Right atrium auricular region (tissue), 2 donors: ENCODE measurements around the gene FBH1. TPM values are rescaled to one million over a fixed set of nuclear protein-coding genes. Genes with fewer than 3 reads are reported as not detected.

Source experiments
- DNase-seq: peaks from one replicate; pipeline ENCODE4 v3.0.0-alpha.2; 2019; ENCODE audit warnings: low spot score
- H3K27ac ChIP-seq, 2 donors: fragments of 200-600 bp; sonication (generic); 1 replicate in 1 of 2; 2 replicates in 1 of 2; pipeline ENCODE4 v1.5.1; 2016 to 2019
- H3K27me3 ChIP-seq, 2 donors: fragments of 200-600 bp; sonication (generic); one replicate each; pipeline versions ENCODE4 v1.5.1 to v1.6.0; 2017 to 2019
- H3K36me3 ChIP-seq: fragments of 200-600 bp; sonication (generic); one replicate; pipeline ENCODE4 v1.5.1; 2016
- H3K4me1 ChIP-seq, 2 donors: fragments of 200-600 bp; sonication (generic); one replicate each; pipeline versions ENCODE4 v1.5.1 to v1.6.0; 2017 to 2019
- H3K4me3 ChIP-seq, 2 donors: fragments of 200-600 bp; sonication (generic); 1 replicate in 1 of 2; 2 replicates in 1 of 2; pipeline ENCODE4 v1.5.1; 2017 to 2019; ENCODE audit warnings: mild to moderate bottlenecking in 1 of 2, moderate library complexity in 1 of 2
- H3K9me3 ChIP-seq, 2 donors: fragments of 200-600 bp; sonication (generic); one replicate each; pipeline ENCODE4 v1.5.1; 2019
- total RNA-seq, 2 donors: library from RNA; depleted of rRNA; stranded (reverse); fragments of >200 nt; gene quantifications; one replicate each; pipeline ENCODE4 v1.1.0, GENCODE V29; 2016
- TF ChIP-seq, protein P1 (sequence below), 2 donors: fragments of 200-600 bp; sonication (generic); IDR thresholded peaks; one replicate each; pipeline ENCODE4 v1.5.1; 2019; ENCODE audit warnings: antibody characterized with exemption in 2 of 2

Gene FBH1
- total RNA-seq, 2 donors from 2014 or later = 68.7 to 93.4 TPM

DNA sequence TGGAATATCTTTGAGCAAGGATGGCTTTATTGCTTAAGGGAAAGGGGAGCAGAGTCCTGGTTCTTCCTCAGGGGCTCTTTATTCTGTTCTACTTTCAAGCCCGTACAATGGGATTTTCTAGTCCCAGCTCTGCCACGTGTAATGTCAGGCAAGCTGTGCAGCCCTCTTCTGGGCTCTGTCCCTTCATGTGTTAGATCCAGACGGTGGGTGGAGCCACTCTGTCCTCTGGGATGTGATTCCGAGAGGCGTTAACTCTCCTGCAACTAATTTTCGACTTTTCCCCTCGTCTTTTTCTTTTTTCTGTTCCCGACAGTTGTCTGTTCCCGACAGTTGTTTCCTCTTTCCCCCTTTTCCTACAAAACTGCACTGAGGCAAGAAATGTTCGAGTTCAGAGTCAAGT is 34.8 kb downstream of the FBH1 start:
- Histone ChIP-seq H3K36me3 (peaks cover 99% of the 10 kb centered on the region), H3K4me1 (no peaks in the 10 kb centered on the region), H3K27ac (no peak overlapping the region), H3K9me3 (no peaks in the 10 kb centered on the region), H3K27me3 (no peaks in the 10 kb centered on the region), H3K4me3 (no peak overlapping the region)
- TF ChIP-seq, protein P1, sequence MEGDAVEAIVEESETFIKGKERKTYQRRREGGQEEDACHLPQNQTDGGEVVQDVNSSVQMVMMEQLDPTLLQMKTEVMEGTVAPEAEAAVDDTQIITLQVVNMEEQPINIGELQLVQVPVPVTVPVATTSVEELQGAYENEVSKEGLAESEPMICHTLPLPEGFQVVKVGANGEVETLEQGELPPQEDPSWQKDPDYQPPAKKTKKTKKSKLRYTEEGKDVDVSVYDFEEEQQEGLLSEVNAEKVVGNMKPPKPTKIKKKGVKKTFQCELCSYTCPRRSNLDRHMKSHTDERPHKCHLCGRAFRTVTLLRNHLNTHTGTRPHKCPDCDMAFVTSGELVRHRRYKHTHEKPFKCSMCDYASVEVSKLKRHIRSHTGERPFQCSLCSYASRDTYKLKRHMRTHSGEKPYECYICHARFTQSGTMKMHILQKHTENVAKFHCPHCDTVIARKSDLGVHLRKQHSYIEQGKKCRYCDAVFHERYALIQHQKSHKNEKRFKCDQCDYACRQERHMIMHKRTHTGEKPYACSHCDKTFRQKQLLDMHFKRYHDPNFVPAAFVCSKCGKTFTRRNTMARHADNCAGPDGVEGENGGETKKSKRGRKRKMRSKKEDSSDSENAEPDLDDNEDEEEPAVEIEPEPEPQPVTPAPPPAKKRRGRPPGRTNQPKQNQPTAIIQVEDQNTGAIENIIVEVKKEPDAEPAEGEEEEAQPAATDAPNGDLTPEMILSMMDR (IDR thresholded peaks at IDR 0.05) = no peak
- no peak for DNase-seq

DNA sequence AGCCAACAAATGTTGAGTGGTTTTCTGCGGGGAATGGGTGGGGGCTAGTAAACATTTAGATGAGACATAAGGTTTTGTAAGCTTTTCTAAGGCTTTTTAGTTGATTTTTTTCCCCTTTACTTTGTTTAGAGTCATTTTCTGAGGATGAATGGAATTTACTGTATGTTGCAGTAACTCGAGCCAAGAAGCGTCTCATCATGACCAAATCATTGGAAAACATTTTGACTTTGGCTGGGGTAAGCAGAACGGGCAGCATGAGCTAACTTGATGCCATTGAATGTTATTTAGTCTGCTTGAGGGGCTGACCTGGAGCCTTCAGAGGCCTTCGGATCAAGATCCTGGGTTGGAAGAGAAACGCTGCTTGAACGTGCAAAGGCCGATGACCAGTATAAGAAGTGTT is 37.3 kb downstream of the FBH1 start:
- Histone ChIP-seq H3K36me3 (peaks cover 96% of the 10 kb centered on the region), H3K9me3 (no peaks in the 10 kb centered on the region), H3K4me3 (no peak overlapping the region), H3K27ac (no peak overlapping the region), H3K27me3 (no peaks in the 10 kb centered on the region), H3K4me1 (no peaks in the 10 kb centered on the region)
- TF ChIP-seq, protein P1 (IDR thresholded peaks at IDR 0.05) = no peak
- DNase-seq = no peak

DNA sequence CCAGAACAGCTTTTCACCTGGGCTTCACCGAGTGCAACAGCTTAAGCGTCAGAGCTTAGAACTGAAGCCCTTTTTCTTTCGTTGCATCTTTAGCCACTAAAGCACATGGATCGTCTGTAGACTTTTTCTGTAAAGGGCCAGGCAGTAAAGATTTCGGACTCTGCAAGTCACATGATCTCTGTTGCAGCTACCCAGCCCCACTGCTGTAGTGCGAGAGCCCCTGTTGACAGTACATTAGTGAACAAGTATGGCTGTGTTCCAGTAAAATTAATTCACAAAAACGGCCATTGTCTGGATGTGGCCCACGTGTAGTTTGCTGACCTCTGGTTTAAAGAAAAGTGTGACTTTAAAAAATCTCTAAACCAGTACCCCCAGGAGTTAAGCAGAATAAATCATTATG is 39.4 kb downstream of the FBH1 start:
- TF ChIP-seq, protein P1 (IDR thresholded peaks at IDR 0.05) = no peak

DNA sequence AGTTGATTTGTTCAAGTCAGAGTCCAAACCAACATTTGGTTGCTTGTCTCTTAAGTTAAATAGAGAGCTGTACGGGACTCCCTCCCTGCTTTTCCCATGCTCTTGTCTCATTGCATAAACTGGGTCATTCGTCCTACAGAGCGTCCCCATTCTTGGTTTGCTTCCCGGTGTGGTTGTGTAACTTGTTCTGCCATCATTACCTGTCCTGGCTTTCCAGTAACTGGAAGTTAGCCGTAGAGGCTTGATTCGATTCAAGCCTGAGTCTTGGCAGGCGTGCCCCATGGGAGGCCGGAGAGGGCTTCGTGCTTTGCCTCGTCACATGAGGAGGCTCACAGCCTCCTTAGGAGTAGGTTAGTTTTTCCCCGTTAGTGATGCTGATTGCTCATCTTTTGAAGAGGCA is 40.2 kb downstream of the FBH1 start:
- DNase-seq = no peak
- H3K27ac ChIP-seq = no peak overlapping the region
- no peaks in the 10 kb centered on the region for H3K9me3 ChIP-seq
- H3K27me3 ChIP-seq = no peaks in the 10 kb centered on the region
- H3K4me3 ChIP-seq = no peak overlapping the region
- TF ChIP-seq, protein P1 (IDR thresholded peaks at IDR 0.05) = no peak
- peaks cover 78% of the 10 kb centered on the region for H3K36me3 ChIP-seq
- peaks cover 0 to 17% of the 10 kb centered on the region in 2 donors for H3K4me1 ChIP-seq

More for the DNA sequence above, 39.4 kb downstream of the FBH1 start:
- Histone ChIP-seq H3K4me3 (no peak overlapping the region), H3K27ac (no peak overlapping the region), H3K27me3 (no peaks in the 10 kb centered on the region), H3K9me3 (no peaks in the 10 kb centered on the region), H3K36me3 (peaks cover 79% of the 10 kb centered on the region), H3K4me1 (peaks cover 0 to 9% of the 10 kb centered on the region in 2 donors)
- no peak for DNase-seq

DNA sequence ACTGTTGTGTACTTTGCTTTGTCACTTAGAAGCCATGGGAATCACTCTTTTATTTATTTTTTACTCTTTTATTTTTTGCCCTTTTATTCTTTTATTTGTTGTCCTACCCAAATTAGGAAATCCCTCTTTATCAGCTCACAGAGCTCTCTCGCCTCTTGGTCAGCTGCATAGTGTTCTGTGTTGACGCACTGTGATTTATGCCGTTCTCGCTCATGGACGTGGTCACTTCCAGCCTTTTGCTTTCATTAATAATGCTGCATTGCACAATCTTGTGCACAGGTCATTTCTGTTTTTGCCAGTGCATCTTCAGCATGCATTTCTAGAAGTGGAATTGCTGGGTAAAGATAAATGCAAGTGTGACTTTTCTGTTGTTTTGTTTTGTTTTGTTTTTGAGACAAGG is 42.3 kb downstream of the FBH1 start:
- Histone ChIP-seq H3K36me3 (peaks cover 72% of the 10 kb centered on the region), H3K9me3 (no peaks in the 10 kb centered on the region), H3K27me3 (no peaks in the 10 kb centered on the region), H3K4me3 (no peak overlapping the region), H3K4me1 (peaks cover 0 to 17% of the 10 kb centered on the region in 2 donors), H3K27ac (no peak overlapping the region)
- TF ChIP-seq, protein P1 (IDR thresholded peaks at IDR 0.05) = no peak
- DNase-seq = no peak

DNA sequence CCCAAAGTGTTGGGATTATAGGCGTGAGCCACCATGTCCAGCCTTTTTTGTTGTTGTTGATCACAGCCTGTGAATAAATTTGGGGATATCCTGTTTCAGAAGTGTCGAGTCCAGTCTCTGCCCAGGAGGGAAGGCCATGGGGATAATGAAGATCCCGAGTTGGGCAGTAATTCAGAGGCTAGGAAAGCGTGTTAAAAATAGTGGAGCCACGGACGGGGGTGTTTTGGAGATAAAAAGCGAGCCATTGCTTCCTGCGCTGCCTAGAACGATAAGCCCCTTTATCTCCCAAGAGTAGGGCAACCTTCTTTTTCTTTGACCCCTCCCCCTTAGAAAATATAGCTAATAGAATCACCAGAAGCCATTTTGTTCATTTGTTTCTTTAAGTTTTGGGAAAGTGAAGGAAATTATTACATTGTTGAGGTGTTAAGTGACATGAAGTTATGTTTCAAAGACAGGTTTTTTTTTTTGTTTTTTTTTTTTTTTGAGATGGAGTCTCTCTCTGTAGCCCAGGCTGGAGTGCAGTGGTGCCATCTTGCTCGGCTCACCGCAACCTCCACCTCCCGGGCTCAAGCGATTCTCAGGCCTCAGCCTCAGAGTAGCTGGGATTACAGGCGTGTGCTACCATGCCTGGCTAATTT is 44.0 kb downstream of the FBH1 start:
- Histone ChIP-seq H3K27ac (no peak overlapping the region), H3K9me3 (no peaks in the 10 kb centered on the region), H3K4me3 (no peak overlapping the region), H3K36me3 (peaks cover 70% of the 10 kb centered on the region), H3K27me3 (no peaks in the 10 kb centered on the region), H3K4me1 (peaks cover 0 to 17% of the 10 kb centered on the region in 2 donors)
- TF ChIP-seq, protein P1 (IDR thresholded peaks at IDR 0.05) = no peak
- DNase-seq = no peak
